Choroid plexus epithelial cell (primary cell): ENCODE measurements around the gene YJEFN3.

Experiments used
- DNase-seq: peaks from one replicate; pipeline ENCODE4 v3.0.0-alpha.2; 2010; ENCODE audit warnings: low read depth
- H3K4me3 ChIP-seq: 2 replicates; pipeline ENCODE4 v1.5.1; 2011; ENCODE audit warnings: low read depth, mild to moderate bottlenecking, control low read depth, low read length, moderate library complexity
- CTCF ChIP-seq: conservative IDR thresholded peaks from 2 replicates; pipeline ENCODE4 v1.5.1; 2011; ENCODE audit warnings: low read depth, mild to moderate bottlenecking, control low read depth, inconsistent platforms, low read length, moderate library complexity

YJEFN3 gene

DNA sequence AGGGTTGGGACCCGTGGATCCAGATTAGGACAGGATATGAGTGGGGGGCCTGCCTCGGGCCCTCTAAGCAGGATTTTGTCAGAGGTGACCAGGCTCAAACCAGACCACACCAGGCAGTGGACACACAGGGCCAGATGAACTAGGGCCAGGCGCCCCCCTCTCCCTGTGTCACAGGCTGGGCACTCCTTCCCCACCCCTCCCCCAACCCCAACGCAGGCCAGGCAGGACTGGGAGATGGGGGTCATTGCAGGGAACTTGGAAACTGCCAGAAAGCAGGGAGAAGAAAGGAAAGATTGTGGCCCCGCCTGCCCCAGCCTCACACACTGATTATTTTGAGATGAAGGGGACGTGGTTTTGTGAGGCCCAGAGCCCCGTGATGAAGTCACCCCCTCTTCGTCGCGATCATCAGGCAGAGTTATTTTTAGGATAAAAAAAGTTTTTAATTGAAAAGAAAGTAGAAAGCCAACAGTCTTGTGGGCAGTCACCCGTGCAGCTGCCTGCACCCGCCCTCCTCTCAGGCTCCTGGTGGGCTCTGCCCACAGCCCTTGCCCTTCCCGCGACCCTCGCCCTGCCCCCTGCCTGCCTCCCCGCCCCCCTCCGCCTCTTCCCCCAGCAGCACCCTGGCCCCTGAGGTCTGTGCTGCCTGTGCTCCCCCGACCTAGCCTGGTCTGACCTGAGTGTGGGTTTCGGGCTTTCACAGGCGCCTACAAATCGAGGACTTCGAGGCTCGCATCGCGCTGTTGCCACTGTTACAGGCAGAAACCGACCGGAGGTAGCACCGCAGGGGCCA lies 1.9 kb upstream of the YJEFN3 start:
- no peak for TF ChIP-seq CTCF
- DNase-seq = no peak
- no peak overlapping the region for H3K4me3 ChIP-seq

GRCh38 chr19:19527371-19527656 lies 1.4 kb upstream of the YJEFN3 start:
- no peak for TF ChIP-seq CTCF
- DNase-seq = no peak
- no peak overlapping the region for H3K4me3 ChIP-seq

DNA sequence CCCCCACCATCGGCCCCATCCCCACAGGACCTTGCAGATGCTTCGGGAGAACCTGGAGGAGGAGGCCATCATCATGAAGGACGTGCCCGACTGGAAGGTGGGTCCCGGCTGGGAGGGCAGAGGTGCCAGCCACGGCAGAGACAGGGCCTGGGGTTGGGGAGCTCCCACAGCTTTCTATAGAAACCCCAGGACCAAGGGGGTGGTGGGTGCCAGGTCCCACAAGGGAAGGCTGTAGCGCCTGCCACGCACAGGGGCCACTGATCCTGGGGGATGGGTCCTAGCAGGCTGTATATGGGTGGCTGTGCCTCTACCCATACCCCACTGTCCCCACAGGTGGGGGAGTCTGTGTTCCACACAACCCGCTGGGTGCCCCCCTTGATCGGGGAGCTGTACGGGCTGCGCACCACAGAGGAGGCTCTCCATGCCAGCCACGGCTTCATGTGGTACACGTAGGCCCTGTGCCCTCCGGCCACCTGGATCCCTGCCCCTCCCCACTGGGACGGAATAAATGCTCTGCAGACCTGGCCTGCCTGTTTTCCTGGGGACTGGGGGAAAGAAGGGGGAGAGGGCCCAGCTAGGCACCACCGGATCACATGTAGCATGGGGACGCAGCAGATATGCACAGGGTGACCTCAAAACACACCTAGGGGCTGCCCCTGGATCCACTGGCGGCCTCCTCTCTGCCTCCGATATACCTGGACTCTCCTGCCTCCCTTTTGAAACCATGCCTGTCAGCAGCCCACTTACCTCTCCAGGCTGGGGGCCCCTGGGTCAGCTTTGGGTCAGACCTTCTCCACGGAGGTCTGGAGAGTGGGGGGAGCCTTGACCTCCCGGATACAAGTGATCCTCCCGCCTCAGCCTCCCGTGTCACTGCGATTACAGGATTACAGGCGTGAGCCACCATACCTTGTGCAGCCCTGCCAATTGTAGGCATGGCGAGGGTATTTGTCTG lies 761 bp upstream of the YJEFN3 start:
- DNase-seq = no peak
- TF ChIP-seq CTCF = no peak
- no peak overlapping the region for H3K4me3 ChIP-seq

DNA sequence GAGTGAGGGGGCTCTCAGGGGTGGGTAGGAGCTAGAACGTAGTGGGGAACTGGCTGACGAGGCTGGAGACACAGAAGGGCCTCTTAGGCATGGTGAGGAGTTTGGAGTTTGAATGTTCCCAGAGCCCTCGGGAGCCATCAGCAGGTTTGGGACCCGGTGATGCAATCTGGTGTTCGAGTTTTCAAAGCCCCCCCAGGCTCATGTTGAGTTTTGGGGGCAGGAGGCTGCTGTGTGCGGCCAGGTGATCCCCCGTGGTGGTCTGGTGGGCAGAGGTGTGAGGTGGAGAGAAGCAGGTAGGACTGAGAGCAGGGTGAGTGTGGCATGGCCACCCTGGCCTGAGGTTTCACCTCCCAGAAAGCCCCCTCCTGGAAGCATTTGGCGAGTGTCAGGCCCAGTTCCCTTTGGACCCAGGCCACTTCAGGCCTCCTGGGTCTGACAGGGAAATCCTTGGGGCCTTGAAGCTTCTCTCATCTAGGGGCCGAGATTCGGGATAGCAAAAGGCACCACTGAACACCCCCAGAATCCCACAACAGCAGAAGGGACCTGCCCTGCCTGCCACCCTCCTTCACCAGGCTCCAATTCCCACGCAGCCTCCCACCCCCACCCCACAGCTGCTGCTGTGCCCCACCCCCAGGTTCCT lies 1.2 kb downstream of the YJEFN3 start:
- no peak overlapping the region for H3K4me3 ChIP-seq
- DNase-seq = no peak
- TF ChIP-seq CTCF = no peak

DNA sequence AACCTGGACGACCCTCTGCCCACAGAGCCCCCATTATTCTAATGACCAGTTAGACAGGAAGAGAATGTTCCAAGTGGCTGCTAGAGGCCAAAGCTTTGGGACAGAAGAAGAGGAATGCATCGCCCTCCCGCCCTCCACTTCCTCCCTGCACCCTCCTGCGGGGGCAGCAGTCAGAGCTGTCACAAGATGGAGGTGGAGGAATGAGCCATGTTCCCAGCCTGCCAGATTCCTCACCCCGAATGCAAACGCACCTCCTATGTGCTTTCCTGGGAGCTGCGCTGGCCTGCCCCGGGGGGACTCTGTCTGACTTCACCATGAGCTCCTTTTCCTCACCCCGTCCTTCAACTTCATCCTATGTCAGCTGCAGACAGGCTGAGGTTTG lies 1.7 kb downstream of the YJEFN3 start:
- peak; percentile 14 for TF ChIP-seq CTCF
- peak; percentile 48 for DNase-seq
- H3K4me3 ChIP-seq = no peak overlapping the region

DNA sequence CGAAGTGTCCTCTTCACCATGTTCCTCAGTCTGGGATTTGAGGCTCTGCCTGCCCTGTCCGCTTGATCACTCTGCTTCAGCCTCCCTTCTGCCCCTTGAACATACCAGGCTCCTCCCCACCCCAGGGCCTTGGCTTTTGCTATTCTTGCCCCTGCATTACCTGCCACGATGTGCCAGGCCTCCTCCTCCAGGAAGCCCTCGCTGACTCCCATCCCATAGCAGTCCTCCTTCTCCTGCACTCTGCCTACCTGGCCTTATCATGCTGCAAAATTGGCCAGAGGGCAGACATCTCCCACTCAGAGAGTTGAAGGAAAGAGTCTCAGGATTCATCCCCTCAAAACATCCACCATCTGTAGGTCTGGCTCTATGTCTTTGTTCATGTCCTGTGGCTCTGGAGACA lies 2.2 kb downstream of the YJEFN3 start:
- DNase-seq = no peak
- no peak for TF ChIP-seq CTCF
- no peak overlapping the region for H3K4me3 ChIP-seq
